Neuron (in vitro differentiated cells): ENCODE data around the gene GMDS.

Experiments used
- H2AFZ ChIP-seq: one replicate; pipeline ENCODE4 v1.6.1; 2013; ENCODE audit warnings: low read depth, mild to moderate bottlenecking, inconsistent platforms, low read length, moderate library complexity
- H3K27me3 ChIP-seq: one replicate; pipeline ENCODE4 v1.6.1; 2013; ENCODE audit warnings: low read length; ENCODE audit not compliant: insufficient read depth
- H3K36me3 ChIP-seq: one replicate; pipeline ENCODE4 v1.6.1; 2013; ENCODE audit warnings: low read length; ENCODE audit not compliant: insufficient read depth
- H3K4me1 ChIP-seq: one replicate; pipeline ENCODE4 v1.6.1; 2013; ENCODE audit warnings: low read length; ENCODE audit not compliant: insufficient read depth
- H3K4me3 ChIP-seq: 2 replicates; pipeline ENCODE4 v1.5.1; 2013; ENCODE audit warnings: mild to moderate bottlenecking, low read length, moderate library complexity
- H3K9me3 ChIP-seq: one replicate; pipeline ENCODE4 v1.6.1; 2013; ENCODE audit warnings: low read length

The GMDS gene

GRCh38 chr6:1724616-1725015, 520.8 kb downstream of the GMDS start:
- Histone ChIP-seq H3K4me1 (peaks cover 19% of the 10 kb centered on the region), H3K9me3 (no peaks in the 10 kb centered on the region), H3K27me3 (no peaks in the 10 kb centered on the region), H3K4me3 (no peak overlapping the region), H2AFZ (no peak overlapping the region), H3K36me3 (no peaks in the 10 kb centered on the region)

GRCh38 chr6:1724124-1724523, 521.3 kb downstream of the GMDS start:
- no peaks in the 10 kb centered on the region for H3K27me3 ChIP-seq
- H3K36me3 ChIP-seq = no peaks in the 10 kb centered on the region
- no peak overlapping the region for H2AFZ ChIP-seq
- no peaks in the 10 kb centered on the region for H3K9me3 ChIP-seq
- no peak overlapping the region for H3K4me3 ChIP-seq
- peaks cover 14% of the 10 kb centered on the region for H3K4me1 ChIP-seq

GRCh38 chr6:1722801-1723200, 522.6 kb downstream of the GMDS start:
- Histone ChIP-seq H3K27me3 (no peaks in the 10 kb centered on the region), H3K36me3 (no peaks in the 10 kb centered on the region), H3K9me3 (no peaks in the 10 kb centered on the region), H2AFZ (no peak overlapping the region), H3K4me1 (peaks cover 12% of the 10 kb centered on the region), H3K4me3 (no peak overlapping the region)

GRCh38 chr6:1720620-1721322, 524.6 kb downstream of the GMDS start:
- Histone ChIP-seq H3K27me3 (no peaks in the 10 kb centered on the region), H3K4me1 (peaks cover 12% of the 10 kb centered on the region), H3K36me3 (no peaks in the 10 kb centered on the region), H3K4me3 (no peak overlapping the region), H3K9me3 (no peaks in the 10 kb centered on the region), H2AFZ (no peak overlapping the region)

- Histone ChIP-seq H3K36me3 (no peaks in the 10 kb centered on the region), H3K4me1 (peaks cover 12% of the 10 kb centered on the region), H3K4me3 (no peak overlapping the region), H3K9me3 (no peaks in the 10 kb centered on the region), H2AFZ (no peak overlapping the region), H3K27me3 (no peaks in the 10 kb centered on the region)
Observed at GRCh38 chr6:1719922-1720321, 525.5 kb downstream of the GMDS start.

- Histone ChIP-seq H2AFZ (no peak overlapping the region), H3K27me3 (no peaks in the 10 kb centered on the region), H3K4me3 (no peak overlapping the region), H3K4me1 (peaks cover 12% of the 10 kb centered on the region), H3K36me3 (no peaks in the 10 kb centered on the region), H3K9me3 (no peaks in the 10 kb centered on the region)
Observed at GRCh38 chr6:1716868-1717267, 528.5 kb downstream of the GMDS start.

GRCh38 chr6:1716396-1716795, 529.0 kb downstream of the GMDS start:
- H2AFZ ChIP-seq = no peak overlapping the region
- no peak overlapping the region for H3K4me3 ChIP-seq
- peaks cover 11% of the 10 kb centered on the region for H3K4me1 ChIP-seq
- no peaks in the 10 kb centered on the region for H3K9me3 ChIP-seq
- no peaks in the 10 kb centered on the region for H3K27me3 ChIP-seq
- H3K36me3 ChIP-seq = no peaks in the 10 kb centered on the region

- peaks cover under 1% of the 10 kb centered on the region for H3K4me1 ChIP-seq
- no peaks in the 10 kb centered on the region for H3K27me3 ChIP-seq
- no peak overlapping the region for H3K4me3 ChIP-seq
- no peaks in the 10 kb centered on the region for H3K36me3 ChIP-seq
- no peaks in the 10 kb centered on the region for H3K9me3 ChIP-seq
- no peak overlapping the region for H2AFZ ChIP-seq
Observed at GRCh38 chr6:1715336-1715735, 530.1 kb downstream of the GMDS start.

GRCh38 chr6:1714654-1715053, 530.8 kb downstream of the GMDS start:
- H3K4me1 ChIP-seq = no peaks in the 10 kb centered on the region
- H3K36me3 ChIP-seq = no peaks in the 10 kb centered on the region
- no peak overlapping the region for H3K4me3 ChIP-seq
- no peak overlapping the region for H2AFZ ChIP-seq
- no peaks in the 10 kb centered on the region for H3K27me3 ChIP-seq
- H3K9me3 ChIP-seq = no peaks in the 10 kb centered on the region

- Histone ChIP-seq H3K27me3 (no peaks in the 10 kb centered on the region), H3K9me3 (no peaks in the 10 kb centered on the region), H3K36me3 (no peaks in the 10 kb centered on the region), H3K4me3 (no peak overlapping the region), H2AFZ (no peak overlapping the region), H3K4me1 (peaks cover under 1% of the 10 kb centered on the region)
Observed at GRCh38 chr6:1713016-1713600, 532.3 kb downstream of the GMDS start.

GRCh38 chr6:1712451-1712850, 533.0 kb downstream of the GMDS start:
- no peak overlapping the region for H2AFZ ChIP-seq
- H3K4me3 ChIP-seq = no peak overlapping the region
- no peaks in the 10 kb centered on the region for H3K9me3 ChIP-seq
- no peaks in the 10 kb centered on the region for H3K27me3 ChIP-seq
- no peaks in the 10 kb centered on the region for H3K36me3 ChIP-seq
- H3K4me1 ChIP-seq = peaks cover 4% of the 10 kb centered on the region

- H3K4me3 ChIP-seq = no peak overlapping the region
- peaks cover 4% of the 10 kb centered on the region for H3K4me1 ChIP-seq
- H3K9me3 ChIP-seq = no peaks in the 10 kb centered on the region
- no peaks in the 10 kb centered on the region for H3K27me3 ChIP-seq
- H2AFZ ChIP-seq = no peak overlapping the region
- no peaks in the 10 kb centered on the region for H3K36me3 ChIP-seq
Observed at GRCh38 chr6:1711136-1711535, 534.3 kb downstream of the GMDS start.

- Histone ChIP-seq H3K9me3 (no peaks in the 10 kb centered on the region), H3K4me3 (no peak overlapping the region), H3K27me3 (no peaks in the 10 kb centered on the region), H3K4me1 (peaks cover 4% of the 10 kb centered on the region), H2AFZ (no peak overlapping the region), H3K36me3 (no peaks in the 10 kb centered on the region)
Observed at GRCh38 chr6:1709234-1709641, 536.2 kb downstream of the GMDS start.

GRCh38 chr6:1708820-1709219, 536.6 kb downstream of the GMDS start:
- Histone ChIP-seq H3K27me3 (no peaks in the 10 kb centered on the region), H3K36me3 (no peaks in the 10 kb centered on the region), H3K4me1 (peaks cover 4% of the 10 kb centered on the region), H3K9me3 (no peaks in the 10 kb centered on the region), H2AFZ (no peak overlapping the region), H3K4me3 (no peak overlapping the region)
